IMR-90 (cell line): ENCODE results near the gene GPBAR1. TPM values are rescaled to one million over a fixed set of nuclear protein-coding genes. Genes with fewer than 3 reads are reported as not detected.
A peak's percentile ranks its signal among the peaks of the same experiment; 100 is the strongest.

ENCODE experiments used
- ATAC-seq: fragments of 200-7000 bp; cut with Tn5 transposase; 2 replicates; pipeline ENCODE4 v1.9.1; 2020; ENCODE audit warnings: low read depth, mild to moderate bottlenecking, moderate library complexity
- BruUV-seq: library from RNA; stranded (reverse); fragments of 400-500 nt; replicated peaks from 2 replicates; lab custom pipeline; 2021; lab: Mats Ljungman, UMichigan
- CTCF ChIA-PET: fragments of 300-600 bp; formaldehyde crosslinking; extraction: SDS; loops from one replicate; lab custom pipeline; 2021; ENCODE audit warnings: antibody characterized with exemption; lab: Yijun Ruan, JAX
- POLR2A ChIA-PET: fragments of 300-600 bp; sonication (Branson Sonifier 250); formaldehyde crosslinking; loops from one replicate; lab custom pipeline; 2022; ENCODE audit warnings: antibody characterized with exemption; ENCODE audit not compliant: unreplicated experiment; lab: Charles Lee
- DNase-seq: peaks from one replicate; pipeline ENCODE4 v3.0.0; 2013
- H2AFZ ChIP-seq: replicated peaks from 2 replicates; pipeline ENCODE3; 2013; ENCODE audit warnings: low read length, mild to moderate bottlenecking; ENCODE audit not compliant: poor library complexity
- H2AK5ac ChIP-seq: 2 replicates; pipeline ENCODE4 v1.6.1; 2013; ENCODE audit warnings: low read depth, low read length, inconsistent platforms
- H2AK9ac ChIP-seq: replicated peaks from 2 replicates; pipeline ENCODE3; 2013; ENCODE audit warnings: mild to moderate bottlenecking, low read depth, low read length, moderate library complexity; ENCODE audit not compliant: poor library complexity
- H2BK120ac ChIP-seq: 2 replicates; pipeline ENCODE4 v1.6.1; 2013; ENCODE audit warnings: low read depth, low read length, inconsistent platforms
- H2BK15ac ChIP-seq: 3 replicates; pipeline ENCODE4 v1.6.1; 2013; ENCODE audit warnings: low read depth, low read length, inconsistent platforms
- H2BK20ac ChIP-seq: 2 replicates; pipeline ENCODE4 v1.6.1; 2013; ENCODE audit warnings: low read depth, mild to moderate bottlenecking, inconsistent platforms, low read length, moderate library complexity
- H2BK5ac ChIP-seq: 2 replicates; pipeline ENCODE4 v1.6.1; 2013; ENCODE audit warnings: mild to moderate bottlenecking, low read depth, low read length, inconsistent platforms; ENCODE audit not compliant: poor library complexity, severe bottlenecking
- H3K14ac ChIP-seq: replicated peaks from 2 replicates; pipeline ENCODE4 v1.6.1; 2013; ENCODE audit warnings: low read depth, low read length, inconsistent platforms
- H3K18ac ChIP-seq: 2 replicates; pipeline ENCODE4 v1.6.1; 2013; ENCODE audit warnings: low read depth, low read length, control low read depth
- H3K23ac ChIP-seq: 2 replicates; pipeline ENCODE4 v1.6.1; 2013; ENCODE audit warnings: low read depth, low read length, inconsistent platforms
- H3K27ac ChIP-seq: 2 replicates; pipeline ENCODE4 v1.5.1; 2013; ENCODE audit warnings: mild to moderate bottlenecking, control low read depth, low read length; ENCODE audit not compliant: insufficient read depth
- H3K27me3 ChIP-seq: 2 replicates; pipeline ENCODE4 v1.6.1; 2013; ENCODE audit warnings: low read length; ENCODE audit not compliant: control insufficient read depth, insufficient read depth
- H3K36me3 ChIP-seq: 2 replicates; pipeline ENCODE4 v1.6.1; 2013; ENCODE audit warnings: low read length, mixed read lengths; ENCODE audit not compliant: control insufficient read depth, insufficient read depth
- H3K4ac ChIP-seq: 2 replicates; pipeline ENCODE4 v1.6.1; 2013; ENCODE audit warnings: low read depth, low read length, inconsistent platforms
- H3K4me1 ChIP-seq: 2 replicates; pipeline ENCODE4 v1.6.1; 2013; ENCODE audit warnings: low read length, mixed read lengths; ENCODE audit not compliant: control insufficient read depth, insufficient read depth
- H3K4me2 ChIP-seq: 2 replicates; pipeline ENCODE4 v1.6.1; 2013; ENCODE audit warnings: low read depth, mild to moderate bottlenecking, control low read depth, low read length, moderate library complexity
- H3K4me3 ChIP-seq: 2 replicates; pipeline ENCODE4 v1.5.1; 2013; ENCODE audit warnings: low read depth, mild to moderate bottlenecking, control low read depth, low read length, moderate library complexity; ENCODE audit not compliant: insufficient read depth
- H3K56ac ChIP-seq: 2 replicates; pipeline ENCODE4 v1.6.1; 2013; ENCODE audit warnings: low read length, inconsistent platforms; ENCODE audit not compliant: insufficient read depth; ENCODE audit errors: extremely low read depth
- H3K79me1 ChIP-seq, 2 experiments: 2 replicates each; pipeline ENCODE4 v1.6.1; 2013; ENCODE audit warnings: low read length in 2 of 2, inconsistent platforms in 1 of 2, low read depth in 1 of 2
- H3K9ac ChIP-seq: 2 replicates; pipeline ENCODE4 v1.6.1; 2013; ENCODE audit warnings: low read depth, low read length, control low read depth
- H3K9me1 ChIP-seq: 2 replicates; pipeline ENCODE4 v1.6.1; 2013; ENCODE audit warnings: low read length, inconsistent platforms; ENCODE audit not compliant: insufficient read depth
- H3K9me3 ChIP-seq: 2 replicates; pipeline ENCODE4 v1.6.1; 2013; ENCODE audit warnings: low read length; ENCODE audit not compliant: control insufficient read depth, insufficient read depth
- H4K20me1 ChIP-seq: 2 replicates; pipeline ENCODE4 v1.6.1; 2013; ENCODE audit warnings: low read length, inconsistent platforms; ENCODE audit not compliant: insufficient read depth
- H4K5ac ChIP-seq: 2 replicates; pipeline ENCODE4 v1.6.1; 2013; ENCODE audit warnings: mild to moderate bottlenecking, low read depth, low read length, control low read depth
- H4K8ac ChIP-seq, 2 experiments: 2 replicates each; pipeline ENCODE4 v1.6.1; 2013; ENCODE audit warnings: low read depth in 2 of 2, low read length in 2 of 2, control low read depth in 1 of 2, inconsistent platforms in 1 of 2
- H4K91ac ChIP-seq: 2 replicates; pipeline ENCODE4 v1.6.1; 2013; ENCODE audit warnings: low read depth, low read length, inconsistent platforms; ENCODE audit not compliant: insufficient read depth
- BHLHE40 ChIP-seq: fragments of 150-350 bp; IDR thresholded peaks from 2 replicates; pipeline ENCODE4 v1.6.1; 2016; ENCODE audit warnings: mild to moderate bottlenecking, low read depth, low read length
- CEBPB ChIP-seq: IDR thresholded peaks from 2 replicates; pipeline ENCODE4 v1.6.1; 2012; ENCODE audit warnings: low read depth, low read length, improper control_type of control experiment
- CHD1 ChIP-seq: IDR thresholded peaks from 2 replicates; pipeline ENCODE4 v1.6.1; 2012; ENCODE audit warnings: low read depth, low read length, improper control_type of control experiment
- FOS ChIP-seq: fragments of 150-350 bp; IDR thresholded peaks from 2 replicates; pipeline ENCODE4 v1.6.1; 2016; ENCODE audit warnings: low read depth, low read length
- MAFK ChIP-seq: IDR thresholded peaks from 2 replicates; pipeline ENCODE4 v1.6.1; 2012; ENCODE audit warnings: low read depth, low read length, improper control_type of control experiment
- MAZ ChIP-seq: IDR thresholded peaks from 2 replicates; pipeline ENCODE4 v1.6.1; 2012; ENCODE audit warnings: low read depth, mild to moderate bottlenecking, low read length, improper control_type of control experiment, moderate library complexity, borderline replicate concordance
- MXI1 ChIP-seq: IDR thresholded peaks from 2 replicates; pipeline ENCODE4 v1.6.1; 2012; ENCODE audit warnings: low read depth, mild to moderate bottlenecking, low read length, moderate library complexity, borderline replicate concordance
- NFE2L2 ChIP-seq: fragments of 150-350 bp; IDR thresholded peaks from 2 replicates; pipeline ENCODE4 v1.6.1; 2016; ENCODE audit warnings: low read depth, mild to moderate bottlenecking, low read length
- POLR2A ChIP-seq: IDR thresholded peaks from 2 replicates; pipeline ENCODE4 v1.6.1; 2012; ENCODE audit warnings: mild to moderate bottlenecking, low read depth, low read length
- RAD21 ChIP-seq: IDR thresholded peaks from 2 replicates; pipeline ENCODE4 v1.6.1; 2012; ENCODE audit warnings: low read length, improper control_type of control experiment
- RCOR1 ChIP-seq: IDR thresholded peaks from 2 replicates; pipeline ENCODE4 v1.6.1; 2012; ENCODE audit warnings: mild to moderate bottlenecking, low read length, improper control_type of control experiment; ENCODE audit not compliant: insufficient replicate concordance
- SMC3 ChIP-seq: fragments of 150-350 bp; IDR thresholded peaks from 2 replicates; pipeline ENCODE4 v1.6.1; 2016; ENCODE audit warnings: low read depth, mild to moderate bottlenecking, antibody characterized with exemption, low read length, moderate library complexity
- WGBS, 2 experiments: methylation state at CpG; one replicate each; pipeline versions ENCODE4 v1.1.5 to v1.1.7; 2013; ENCODE audit warnings: missing lambda C conversion rate in 2 of 2; ENCODE audit not compliant: insufficient read length in 1 of 2; ENCODE audit errors: extremely low coverage in 2 of 2; 5-methylcytosine and 5-hydroxymethylcytosine counted together
- dilution Hi-C: fragments of 300-500 bp; cut with HindIII; formaldehyde crosslinking; loops from one replicate; pipeline ENCODE4 v1.14.3; 2018; ENCODE audit warnings: low sequenced_read_pairs; ENCODE audit not compliant: unreplicated experiment
- in situ Hi-C: fragments of 300-500 bp; cut with MboI; formaldehyde crosslinking; loops from 3 replicates; pipeline ENCODE4 v1.14.3; 2019; ENCODE audit warnings: low sequenced_read_pairs, inconsistent platforms, mixed read lengths
- intact Hi-C: fragments of 100-400 bp; cut with micrococcal nuclease; formaldehyde crosslinking; loops from 2 replicates; pipeline ENCODE4 v1.10.0; 2022
- polyA plus RNA-seq, 3 experiments: library from polyadenylated mRNA; depleted of rRNA; stranded (reverse); fragments of >200 nt; gene quantifications; 2 replicates each; pipeline ENCODE4 v1.2.3, GENCODE V29; 2012; ENCODE audit warnings: low replicate concordance in 1 of 3
- total RNA-seq: library from RNA; depleted of rRNA; stranded (reverse); fragments of >200 nt; gene quantifications from 2 replicates; pipeline ENCODE4 v1.2.3, GENCODE V29; 2012
- TF ChIP-seq, protein P1 (sequence below): fragments of 150-350 bp; IDR thresholded peaks from 2 replicates; pipeline ENCODE4 v1.6.1; 2016; ENCODE audit warnings: low read depth, mild to moderate bottlenecking, low read length, moderate library complexity, borderline replicate concordance

The GPBAR1 gene
- total and polyA plus RNA-seq, 2 of the 4 experiments (the other 2 are of a cell fraction), result under 0.01 to 0.21 TPM

DNA sequence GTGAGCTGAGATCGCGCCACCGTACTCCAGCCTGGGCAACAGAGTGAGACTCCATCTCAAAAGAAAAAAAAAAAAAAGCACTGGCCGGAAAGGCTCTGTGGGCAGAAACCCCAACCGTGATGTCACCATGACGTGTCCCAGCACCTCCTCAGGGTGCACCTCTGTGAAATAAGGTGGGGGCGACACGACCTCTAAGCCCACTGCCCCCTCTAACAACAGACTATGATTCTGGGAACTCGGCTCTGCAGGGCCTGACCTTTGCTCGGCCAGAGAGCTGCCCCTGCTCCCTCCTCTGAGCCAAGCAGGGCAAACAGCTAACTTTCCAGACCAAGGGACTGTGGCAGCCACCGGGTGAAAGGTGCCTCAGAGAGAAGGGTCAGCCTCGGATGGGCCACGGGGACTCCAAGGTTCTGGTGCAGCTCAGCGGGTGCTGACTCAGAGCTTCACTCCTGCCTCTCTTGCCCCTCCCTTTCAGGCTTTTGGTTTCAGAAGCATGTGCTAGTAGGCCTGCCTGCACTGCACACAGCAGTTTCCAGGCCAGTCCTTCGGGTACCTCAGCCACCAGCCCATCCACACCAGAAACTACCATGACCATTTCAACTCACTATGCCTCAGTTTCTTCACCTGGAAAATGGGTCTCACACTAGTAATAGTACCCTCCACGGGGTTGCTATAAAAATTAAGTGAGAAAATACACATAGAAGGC lies 23.4 kb downstream of the GPBAR1 start (continued):
- TF ChIP-seq, protein P1, sequence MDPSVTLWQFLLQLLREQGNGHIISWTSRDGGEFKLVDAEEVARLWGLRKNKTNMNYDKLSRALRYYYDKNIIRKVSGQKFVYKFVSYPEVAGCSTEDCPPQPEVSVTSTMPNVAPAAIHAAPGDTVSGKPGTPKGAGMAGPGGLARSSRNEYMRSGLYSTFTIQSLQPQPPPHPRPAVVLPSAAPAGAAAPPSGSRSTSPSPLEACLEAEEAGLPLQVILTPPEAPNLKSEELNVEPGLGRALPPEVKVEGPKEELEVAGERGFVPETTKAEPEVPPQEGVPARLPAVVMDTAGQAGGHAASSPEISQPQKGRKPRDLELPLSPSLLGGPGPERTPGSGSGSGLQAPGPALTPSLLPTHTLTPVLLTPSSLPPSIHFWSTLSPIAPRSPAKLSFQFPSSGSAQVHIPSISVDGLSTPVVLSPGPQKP, result no peak
- peak; percentile 89 for TF ChIP-seq MAZ

DNA sequence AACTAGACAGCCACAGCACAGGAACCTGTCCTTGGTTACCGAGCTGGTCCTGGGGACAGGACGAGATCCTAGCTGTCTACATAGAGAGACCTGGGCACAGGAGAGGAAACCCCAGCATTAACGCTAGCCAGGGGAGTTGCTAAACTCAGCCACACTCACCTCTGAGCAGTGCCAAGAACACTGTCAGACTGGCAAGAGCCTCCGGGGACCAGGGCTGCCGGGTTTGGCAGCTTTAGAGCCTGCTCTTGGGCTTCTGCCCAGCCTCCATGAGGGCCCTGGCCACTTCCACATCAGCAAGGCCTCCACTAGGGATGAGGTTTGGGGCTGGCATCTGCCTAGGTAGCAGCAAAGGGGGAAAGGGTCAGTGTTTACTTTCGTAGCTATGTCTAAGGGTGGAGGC lies 24.8 kb downstream of the GPBAR1 start:
- POLR2A ChIA-PET, result no interaction called here
- no TSS peak for BruUV-seq
- TF ChIP-seq, protein P1, result no peak
- TF ChIP-seq NFE2L2 (no peak), SMC3 (no peak), CEBPB (no peak), BHLHE40 (no peak), CHD1 (no peak), MAFK (no peak), FOS (no peak), MXI1 (no peak), MAZ (no peak), POLR2A (no peak), RAD21 (no peak), RCOR1 (no peak)

More for the DNA sequence above, 24.8 kb downstream of the GPBAR1 start:
- H3K18ac ChIP-seq, result no peak overlapping the region
- in situ Hi-C loops, result no loop called here
- peak overlapping the region; percentile 96 for H2AK9ac ChIP-seq
- peak overlapping the region; percentile 77 to 95 for H4K8ac ChIP-seq
- DNase-seq (peak; percentile 48), ATAC-seq (no peak)
- no peak overlapping the region for H3K4me3 ChIP-seq
- peaks cover 32% of the 10 kb centered on the region for H4K20me1 ChIP-seq
- H2BK15ac ChIP-seq, result peak overlapping the region; percentile 57; the same call in 1 of the 3 replicates
- H3K36me3 ChIP-seq, result peaks cover 5% of the 10 kb centered on the region; the same call in 1 of the 2 replicates
- peak overlapping the region; percentile 81 for H3K9ac ChIP-seq
- H2BK120ac ChIP-seq, result peak overlapping the region; percentile 57
- peak overlapping the region; percentile 78 for H3K4me2 ChIP-seq
- H3K4ac ChIP-seq, result peak overlapping the region; percentile 93
- peak overlapping the region; percentile 90 for H3K27ac ChIP-seq
- peak overlapping the region; percentile 91; the same call in 1 of the 2 replicates for H3K56ac ChIP-seq
- H3K4me1 ChIP-seq, result peaks cover 46% of the 10 kb centered on the region
- dilution Hi-C loops, result no loop called here
- no peaks in the 10 kb centered on the region for H3K9me3 ChIP-seq
- peak overlapping the region; percentile 94 for H4K91ac ChIP-seq
- H2BK5ac ChIP-seq, result peak overlapping the region; percentile 94
- peak overlapping the region; percentile 92 for H3K14ac ChIP-seq
- intact Hi-C loops, result loop anchor here (2.0 kb wide), 1 partner anchor 13 kb away; no protein-coding TSS in a partner anchor
- peak overlapping the region; percentile 28 for H2AFZ ChIP-seq
- peak overlapping the region; percentile 97 for H2AK5ac ChIP-seq
- H3K23ac ChIP-seq, result peak overlapping the region; percentile 88
- peaks cover 32 to 75% of the 10 kb centered on the region in 2 experiments for H3K79me1 ChIP-seq
- no peaks in the 10 kb centered on the region for H3K27me3 ChIP-seq
- CTCF ChIA-PET, result interaction anchor here (4.4 kb wide), 1 partner anchor 14 kb away, joined by 24 read pairs; the partner anchor contains the start of genes AAMP and PNKD
- H4K5ac ChIP-seq, result peak overlapping the region; percentile 46; the same call in 1 of the 2 replicates
- 34% methylated on average over 3 of the region's 6 CpGs; no CpG with 5 or more reads in 1 of the 2 experiments for WGBS, 2 experiments
- peaks cover 9% of the 10 kb centered on the region; the same call in 1 of the 2 replicates for H3K9me1 ChIP-seq
- peak overlapping the region; percentile 64 for H2BK20ac ChIP-seq
